Mammary epithelial cell (primary cell): ENCODE data around the gene ALDH8A1.

ENCODE experiments used
- CTCF ChIP-seq, 2 donors: IDR thresholded peaks in 1 of 2; conservative IDR thresholded peaks in 1 of 2; 2 replicates each; pipeline ENCODE4 v1.5.1; 2011 to 2012; ENCODE audit warnings: inconsistent platforms in 2 of 2, low read length in 2 of 2, mild to moderate bottlenecking in 2 of 2, control low read depth in 1 of 2, low read depth in 1 of 2; ENCODE audit not compliant: insufficient read depth in 1 of 2; ENCODE audit errors: extremely low read depth in 1 of 2
- EZH2 ChIP-seq: IDR thresholded peaks from 2 replicates; pipeline ENCODE4 v1.6.1; 2012; ENCODE audit warnings: low read length, inconsistent platforms, borderline replicate concordance

DNA sequence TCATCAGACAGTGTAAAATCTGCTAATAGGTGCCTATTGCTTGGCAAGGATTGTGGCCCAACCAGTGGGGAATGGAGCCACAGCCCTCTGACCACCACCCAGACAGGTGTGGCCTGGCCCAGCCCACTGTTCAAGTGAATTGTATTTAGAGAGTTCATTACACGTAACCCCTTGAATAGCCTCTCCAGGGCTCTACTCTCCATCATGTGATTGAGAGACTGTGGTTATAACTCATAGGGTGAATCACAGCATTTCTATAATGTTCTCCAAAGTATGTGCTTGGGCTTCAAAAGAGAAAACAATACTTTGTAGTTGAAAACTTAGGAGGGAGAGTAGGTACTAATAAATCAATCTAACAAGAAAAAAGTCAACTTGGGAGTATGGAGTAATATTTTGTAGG, 38.4 kb downstream of the ALDH8A1 start:
- TF ChIP-seq CTCF (conservative IDR thresholded peaks at IDR 0.05 in 1 of 2, IDR thresholded peaks at IDR 0.05 in 1 of 2; ENCODE audit: extremely low read depth in 1 of 2, insufficient read depth in 1 of 2, low read depth in 1 of 2, low read length in 2 of 2), result no peak
- no peak for TF ChIP-seq EZH2
